CD4-positive, alpha-beta T cell treated with Interleukin-6 at 100 ng/mL for 8 hours (primary cell): Measurements from ENCODE around the gene MAP3K8.

Source experiments
- DNase-seq: peaks from one replicate; pipeline ENCODE4 v3.0.0-alpha.2; 2020; ENCODE audit warnings: mixed read lengths, low spot score

The MAP3K8 gene

DNA sequence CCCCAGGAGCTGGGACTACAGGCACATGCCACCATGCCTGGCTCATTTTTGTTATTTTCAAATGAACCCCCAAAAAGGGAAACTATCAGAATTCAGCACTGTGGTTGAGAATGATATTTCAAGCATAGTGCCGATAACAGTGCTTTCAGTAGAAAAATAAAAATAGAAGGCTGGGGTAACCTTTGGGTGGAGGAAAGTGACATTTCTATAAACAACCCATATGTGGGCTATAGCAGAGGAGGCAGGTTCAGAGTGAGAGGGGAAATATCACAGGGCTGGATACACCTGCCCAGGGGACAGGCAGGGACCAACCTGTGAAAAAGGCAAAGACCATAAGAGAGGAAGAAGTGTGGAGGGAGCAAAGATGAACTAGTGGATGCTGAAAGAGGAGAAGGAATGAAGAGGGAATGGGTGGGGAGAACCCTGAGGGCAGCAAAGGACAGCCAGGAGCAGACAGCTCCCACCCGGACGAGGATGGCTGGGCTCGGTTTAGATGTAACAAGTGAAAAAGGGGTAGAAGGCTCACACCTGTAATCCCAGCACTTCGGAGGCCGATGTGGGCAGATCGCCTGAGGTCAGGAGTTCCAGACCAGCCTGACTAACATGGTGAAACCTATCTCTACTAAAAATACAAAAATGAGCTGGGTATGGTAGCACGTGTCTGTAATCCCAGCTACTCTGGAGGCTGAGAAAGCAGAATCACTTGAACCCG, 56.5 kb downstream of the MAP3K8 start:
- DNase-seq: no peak

DNA sequence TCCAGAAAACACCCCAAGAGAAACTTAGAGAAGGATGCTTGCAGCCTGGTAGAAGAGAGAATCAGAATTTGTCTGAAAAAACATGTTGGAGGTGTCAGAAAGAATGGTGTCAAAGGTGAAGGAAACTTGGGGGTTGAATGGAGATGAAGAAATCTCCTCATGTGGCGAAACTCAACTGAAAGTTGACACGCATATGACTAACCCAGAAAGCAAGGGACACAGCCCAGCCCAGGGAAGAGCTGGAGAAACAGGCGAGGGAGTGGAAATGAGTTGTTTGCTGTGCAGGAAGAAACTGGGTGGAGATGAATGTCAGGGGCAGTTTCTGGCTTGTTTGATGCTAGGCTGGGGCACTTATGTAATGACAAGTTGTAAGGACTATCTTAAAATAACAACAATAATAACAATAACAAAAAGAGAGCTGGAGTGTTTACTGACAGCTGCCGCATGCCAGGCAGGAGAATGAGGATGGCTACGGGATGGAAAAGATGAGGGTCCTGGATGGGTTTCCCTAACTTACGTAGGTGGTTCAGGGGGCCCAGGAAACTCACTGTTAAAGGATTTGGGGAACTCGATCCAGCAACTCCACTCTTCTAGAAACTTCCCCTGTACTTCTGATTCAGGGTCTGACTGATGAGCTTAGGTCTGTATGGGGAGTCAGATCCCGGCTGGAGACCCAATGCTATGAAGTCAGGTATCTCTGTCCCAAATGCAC, 57.4 kb downstream of the MAP3K8 start:
- DNase-seq: no peak

DNA sequence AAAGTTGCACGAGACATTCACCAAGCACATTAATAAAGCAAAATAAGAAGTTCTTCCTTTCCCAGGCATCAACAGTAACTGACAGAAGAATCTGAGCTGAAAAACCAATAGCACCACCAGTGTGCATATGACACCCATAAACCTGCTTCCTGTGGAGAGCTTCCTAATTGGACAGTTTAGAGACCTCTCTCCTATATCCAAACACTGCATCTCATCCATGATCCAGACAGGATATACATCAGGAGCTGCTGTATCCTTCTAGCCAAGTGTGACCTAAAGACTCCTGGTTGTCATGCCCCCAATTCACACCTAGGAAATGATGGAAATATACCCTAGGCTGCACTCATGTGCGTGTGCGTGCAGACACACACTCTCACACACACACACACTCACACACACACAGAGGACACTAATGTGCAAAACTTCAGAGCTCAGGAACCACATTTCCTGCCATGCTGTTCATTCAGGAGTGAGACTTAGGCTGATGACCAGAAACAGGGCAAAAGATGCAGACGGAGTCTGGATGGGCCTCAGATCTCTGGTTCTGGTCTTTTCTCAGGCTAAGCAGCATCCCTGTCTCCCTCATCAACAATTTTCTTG, 58.0 kb downstream of the MAP3K8 start:
- DNase-seq: no peak

DNA sequence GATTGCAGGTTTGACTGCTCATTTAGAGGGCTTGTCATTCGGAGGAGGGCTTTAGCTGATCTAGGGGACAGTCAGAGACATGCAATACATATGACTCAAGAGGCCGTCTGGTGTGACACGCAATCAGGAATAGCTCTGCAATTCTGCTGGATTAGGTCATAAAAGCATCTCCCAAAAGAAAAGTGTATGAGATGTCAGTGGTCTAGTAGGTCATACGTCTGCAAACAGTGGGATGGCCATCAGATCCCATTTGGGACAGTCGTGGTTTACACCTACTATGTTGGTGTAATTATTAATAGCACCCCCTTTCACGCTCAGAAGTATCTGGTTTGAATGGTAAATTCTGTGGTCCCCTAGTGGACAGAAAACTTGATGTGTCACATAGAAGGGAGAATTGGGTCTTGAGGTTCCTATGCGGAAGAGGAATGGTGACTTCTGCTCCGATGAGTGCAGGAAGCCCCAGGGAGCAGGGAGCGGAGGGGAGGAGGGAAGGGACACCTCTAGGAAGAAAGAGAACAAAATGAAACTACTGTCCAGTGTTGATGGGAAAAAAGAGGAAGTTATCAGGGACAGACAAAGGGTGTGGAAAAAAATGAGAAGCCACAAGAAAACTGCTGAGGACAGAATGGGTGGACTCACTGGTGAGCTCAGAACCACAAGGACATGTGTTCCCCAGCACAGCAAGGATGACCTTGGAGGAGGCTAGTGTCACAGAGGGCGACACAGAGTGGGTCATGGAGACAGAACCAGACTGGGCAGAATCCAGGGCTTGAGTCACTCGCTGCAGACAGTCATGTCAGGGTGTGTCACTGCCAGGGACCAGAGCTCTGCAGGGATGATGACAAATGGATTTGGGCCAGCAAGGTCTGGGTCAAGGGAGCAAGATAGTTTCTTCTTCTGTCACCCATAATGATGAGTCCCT, 59.9 kb downstream of the MAP3K8 start:
- DNase-seq: no peak

DNA sequence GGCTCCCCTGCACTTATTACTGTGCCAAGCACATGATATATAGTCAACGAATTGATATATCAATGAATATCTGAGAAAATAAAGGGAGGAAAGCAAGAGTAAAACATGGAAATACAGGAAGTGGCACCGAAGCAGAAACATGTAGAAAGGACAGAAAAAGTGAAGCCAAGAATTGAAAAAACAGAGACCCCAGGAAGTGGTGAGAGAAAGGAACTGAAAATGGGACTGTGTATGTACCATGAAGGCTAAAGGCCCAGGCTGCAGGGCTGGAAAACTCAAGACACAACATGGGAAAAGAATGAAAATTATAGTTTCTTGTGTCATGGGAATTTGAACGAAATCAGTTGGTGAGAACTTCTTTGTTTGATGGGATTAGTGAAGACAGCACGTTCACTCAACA, 60.6 kb downstream of the MAP3K8 start:
- no peak for DNase-seq

DNA sequence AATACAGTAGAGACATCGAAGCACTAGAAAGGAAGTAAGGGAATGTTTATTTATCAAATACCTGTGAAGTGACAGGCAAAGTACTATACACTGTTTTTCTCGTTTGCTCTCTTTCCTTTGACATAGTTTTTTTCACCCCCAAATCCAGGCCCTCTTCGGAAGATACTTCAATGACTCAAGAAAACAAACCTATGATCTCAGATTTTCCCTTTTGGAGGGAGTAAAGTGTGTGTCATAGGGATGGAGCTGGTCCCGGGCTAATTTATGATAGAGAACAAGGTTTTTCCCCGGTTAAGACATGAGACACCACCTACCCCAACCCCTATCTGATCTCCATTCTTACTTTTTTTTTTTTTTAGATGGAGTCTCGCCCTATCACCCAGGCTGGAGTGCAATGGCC, 61.7 kb downstream of the MAP3K8 start:
- DNase-seq: no peak

DNA sequence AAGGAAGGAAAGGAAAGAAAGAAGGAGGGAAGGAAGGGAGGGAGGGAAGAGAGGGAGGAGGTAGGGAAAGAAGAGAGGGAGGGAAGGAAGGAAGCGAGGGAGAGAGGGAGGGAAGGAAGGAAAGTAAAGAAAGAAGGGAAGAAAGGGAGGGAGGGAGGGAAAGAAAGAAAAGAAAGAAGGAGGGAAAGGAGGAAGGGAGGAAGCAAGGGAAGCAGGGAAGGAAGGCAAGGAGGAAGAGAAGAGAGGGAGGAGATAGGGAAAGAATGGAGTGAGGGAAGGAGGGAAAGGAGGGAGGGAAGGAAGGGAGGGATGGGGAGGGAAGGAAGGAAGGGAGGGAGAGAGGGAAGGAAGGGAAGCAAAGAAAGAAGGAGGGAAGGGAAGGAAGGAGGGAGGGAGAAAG, 65.8 kb downstream of the MAP3K8 start:
- no peak for DNase-seq

DNA sequence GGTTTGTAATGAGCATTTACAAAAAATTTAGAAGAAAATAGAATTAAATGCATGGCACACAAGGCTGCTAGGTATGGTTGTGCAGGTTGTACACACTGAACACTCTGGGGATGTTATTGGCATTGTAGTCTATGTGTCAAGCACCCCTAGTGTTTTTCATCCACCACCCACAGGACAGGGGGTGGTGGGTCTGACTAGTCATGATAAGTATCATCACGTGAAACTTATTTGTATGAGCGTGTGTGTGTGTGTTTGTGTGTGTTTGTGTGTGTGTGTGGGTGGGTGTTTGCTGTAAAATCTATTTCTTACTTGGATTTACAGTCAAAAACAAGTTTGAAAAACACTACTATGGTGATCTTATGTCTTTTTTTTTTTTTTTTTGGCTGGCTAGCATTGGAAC, 66.5 kb downstream of the MAP3K8 start:
- DNase-seq: no peak

DNA sequence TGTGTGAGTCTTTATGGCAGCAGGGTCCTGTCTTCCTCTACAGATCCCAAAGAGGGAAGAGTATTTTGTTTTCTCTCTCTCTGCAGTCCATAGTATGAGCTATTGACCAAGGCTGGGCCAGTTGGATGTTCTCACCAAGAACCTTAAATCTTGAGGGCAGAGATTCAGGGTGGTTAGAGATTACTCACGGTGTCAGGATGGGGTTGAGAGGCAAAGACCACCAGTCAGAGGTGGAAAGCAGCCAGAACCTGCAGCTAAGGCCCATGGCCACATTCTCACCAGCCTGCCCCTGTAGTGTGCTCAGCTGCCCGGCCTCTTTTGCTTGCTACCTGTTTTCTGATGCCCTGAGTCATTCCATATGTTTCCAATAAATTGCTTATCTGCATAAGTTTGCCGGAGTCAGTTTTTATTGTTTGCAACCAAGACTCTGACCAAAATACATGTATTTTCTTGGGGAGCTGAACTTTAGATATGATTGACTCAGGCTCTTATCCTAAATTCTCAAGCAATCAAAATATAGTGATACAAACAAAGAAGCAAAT, 67.0 kb downstream of the MAP3K8 start:
- DNase-seq: no peak

DNA sequence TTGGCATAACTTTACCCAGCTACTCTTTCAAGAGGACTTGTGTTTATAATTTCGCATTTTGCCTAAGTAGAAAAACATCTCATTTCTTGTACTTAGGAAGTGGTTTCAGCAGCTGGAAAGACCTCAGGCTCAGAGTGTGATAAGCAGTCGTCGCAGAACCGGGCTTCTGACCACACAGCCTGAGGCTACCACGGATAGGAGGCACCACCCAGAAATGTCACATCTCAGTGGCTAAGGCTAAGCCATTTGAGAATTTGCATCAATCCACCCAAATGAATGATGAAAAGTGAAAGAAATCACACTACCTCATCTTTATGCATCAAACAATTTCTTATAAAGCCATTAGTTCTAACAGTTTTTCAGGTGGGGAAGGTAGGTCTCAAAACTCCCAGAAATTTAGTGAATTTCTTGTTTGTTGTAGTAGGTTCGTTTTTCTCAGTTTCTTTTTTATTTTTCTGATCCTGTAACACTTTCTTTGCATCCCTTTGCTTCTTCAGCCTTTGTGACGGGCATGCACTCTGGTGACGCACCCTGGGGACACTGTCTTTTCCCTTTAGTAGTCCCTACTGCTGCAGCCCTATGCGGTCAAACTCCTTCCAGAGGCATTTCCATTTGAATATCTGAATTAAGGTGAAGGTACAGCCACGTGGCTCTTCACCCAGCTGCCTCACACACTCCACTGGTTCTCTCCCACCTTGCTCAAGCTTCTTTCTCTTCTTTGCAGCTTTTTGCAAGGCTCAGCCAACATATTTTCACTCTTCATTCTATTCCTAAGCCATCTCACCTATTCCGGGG, 68.5 kb downstream of the MAP3K8 start:
- DNase-seq: peak; percentile 52

DNA sequence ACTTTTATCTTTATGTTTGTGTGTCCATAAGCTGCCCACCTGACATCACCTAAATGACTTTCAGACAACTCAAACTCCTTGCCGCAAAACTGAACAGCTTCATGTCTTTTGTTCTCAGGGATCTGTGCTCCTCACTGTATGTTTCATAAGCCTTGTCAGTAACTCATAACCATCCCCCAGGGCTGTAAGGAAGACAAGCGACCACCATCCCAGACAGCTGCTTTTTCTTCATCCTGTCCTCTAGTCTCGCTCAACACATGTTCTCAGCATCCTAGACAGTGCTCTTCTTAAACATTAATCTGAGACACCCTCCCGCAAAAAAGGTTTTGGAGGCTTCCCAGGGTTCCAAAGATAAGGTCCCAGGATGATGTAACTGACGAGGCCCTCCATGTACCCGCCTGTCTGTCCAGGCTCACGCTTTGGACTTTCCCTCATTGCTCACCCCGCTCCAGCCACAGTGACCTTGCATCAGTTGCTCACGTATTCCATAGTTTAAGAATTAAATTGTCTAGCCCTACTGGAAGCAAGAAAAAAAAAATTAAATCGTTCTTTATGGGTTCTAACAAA, 69.8 kb downstream of the MAP3K8 start:
- DNase-seq: no peak

DNA sequence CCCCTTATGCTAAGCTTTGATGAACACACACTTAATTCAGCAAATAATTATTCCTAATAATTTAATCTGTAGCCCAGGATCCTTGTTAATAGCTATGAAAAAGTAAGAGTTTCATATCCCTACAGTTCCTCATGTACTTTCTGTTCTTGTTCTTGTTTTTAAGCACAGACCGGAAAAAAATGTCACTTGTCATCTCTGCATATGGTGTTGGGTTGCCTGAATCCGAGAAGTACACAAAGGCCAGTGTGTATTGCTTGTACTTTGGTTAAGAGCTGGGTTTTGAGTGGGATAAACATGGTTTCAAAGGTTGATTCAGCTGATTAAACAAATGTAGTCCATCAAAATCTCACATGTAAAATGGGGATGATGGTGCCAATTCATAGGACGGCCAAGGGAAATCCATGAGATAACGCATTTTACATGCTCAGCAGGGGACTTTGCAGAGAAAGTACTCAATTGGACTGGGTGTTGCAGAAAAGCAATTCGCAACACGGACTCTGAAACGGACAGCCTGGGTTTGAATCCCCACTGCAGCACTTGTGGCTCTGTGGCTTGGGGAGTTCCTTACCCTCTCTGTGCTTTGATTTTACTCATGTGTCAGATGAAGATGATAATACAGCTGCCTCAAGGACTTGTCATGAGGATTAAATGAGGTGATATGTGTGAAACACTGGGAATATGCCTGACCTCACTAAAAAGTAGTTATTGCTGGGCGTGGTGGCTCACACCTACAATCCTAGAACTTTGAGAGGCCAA, 71.7 kb downstream of the MAP3K8 start:
- no peak for DNase-seq

DNA sequence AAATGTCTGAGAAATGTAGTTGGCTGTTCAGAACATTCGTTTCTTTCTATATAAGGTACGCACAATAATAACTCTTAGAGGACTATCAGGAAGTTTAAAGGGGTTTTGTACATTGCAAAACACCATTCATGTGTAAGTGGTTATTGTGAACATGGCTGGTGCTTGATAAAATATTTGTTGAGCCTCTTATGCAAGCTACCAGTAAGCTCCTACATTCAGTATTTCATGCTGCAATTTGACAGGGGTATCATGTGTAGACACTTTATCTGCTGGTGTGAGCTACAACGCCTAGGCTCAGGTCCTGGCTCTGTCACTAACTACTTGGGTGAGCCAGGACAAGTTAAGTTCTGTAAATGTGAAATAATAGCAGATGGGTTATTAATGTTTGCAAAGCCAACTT, 75.5 kb downstream of the MAP3K8 start:
- DNase-seq: no peak

DNA sequence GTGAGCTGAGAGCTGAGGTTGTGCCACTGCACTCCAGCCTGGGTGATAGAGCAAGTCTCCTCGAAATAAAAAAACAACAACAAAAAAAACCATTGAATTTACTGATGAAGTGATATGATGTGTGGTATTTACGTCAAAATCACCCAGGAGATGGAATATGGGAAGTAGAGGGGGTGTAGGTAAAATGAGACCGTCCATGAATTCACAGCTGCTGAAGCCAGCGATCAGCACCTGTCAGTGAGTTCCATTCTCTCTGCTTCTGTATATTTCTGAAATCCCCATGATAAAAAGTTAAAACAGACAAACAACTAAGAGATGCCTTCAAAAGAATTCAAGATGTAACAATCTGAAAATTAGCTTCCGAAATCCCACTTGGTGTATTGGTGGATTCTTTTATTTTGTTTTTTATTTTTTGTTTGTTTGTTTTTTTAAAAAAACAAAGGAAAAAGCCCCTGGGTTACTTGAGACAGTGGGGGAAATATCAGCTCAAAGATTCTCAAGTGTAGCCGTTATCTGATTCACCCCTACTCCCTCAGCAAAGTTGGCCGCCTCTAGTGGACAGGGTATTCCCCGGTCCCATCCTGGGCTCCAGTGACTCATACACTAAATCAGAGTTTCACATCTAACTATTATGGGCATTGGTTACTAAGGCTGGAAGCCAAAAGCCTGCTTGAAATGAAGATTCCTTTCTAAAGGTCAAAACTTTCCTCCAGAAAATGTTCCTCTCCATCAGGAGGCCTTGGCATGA, 76.4 kb downstream of the MAP3K8 start:
- no peak for DNase-seq

DNA sequence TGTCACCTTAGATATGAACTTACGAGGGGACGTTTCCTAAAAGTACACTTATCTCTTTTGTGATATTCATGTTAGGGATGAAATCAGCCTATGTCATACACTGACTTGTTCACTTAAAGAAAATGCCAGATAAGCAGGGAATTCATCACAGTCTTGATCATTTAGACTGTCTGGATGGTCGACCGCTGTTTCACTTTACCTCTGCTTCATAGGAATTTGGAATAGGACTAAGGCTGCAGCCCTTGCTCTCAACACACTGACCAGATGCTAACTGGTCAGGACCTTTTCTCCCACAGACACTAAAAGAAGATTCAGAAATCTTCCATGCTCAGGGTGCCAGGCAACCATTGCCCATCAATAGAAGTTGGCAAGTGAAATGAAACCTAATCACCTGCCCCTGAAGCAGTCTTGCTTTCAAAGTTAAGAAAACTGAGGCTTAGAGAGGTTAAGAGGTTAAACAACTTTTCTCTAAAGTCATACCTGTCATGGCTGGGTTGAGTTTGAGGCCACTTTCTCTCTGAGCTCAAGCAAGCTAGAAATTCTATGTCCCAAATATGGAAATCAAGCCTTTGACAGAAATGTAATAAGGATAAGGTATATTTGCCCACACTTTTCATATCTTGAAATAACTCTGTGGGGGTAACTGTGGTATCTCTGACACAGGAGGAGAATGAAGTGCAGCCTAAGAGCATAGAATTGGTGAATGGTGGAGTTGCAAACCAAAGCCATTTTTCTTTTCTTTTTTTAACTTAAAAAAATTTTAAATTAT, 77.1 kb downstream of the MAP3K8 start:
- DNase-seq: no peak
